ENCODE measurements around the gene PLXNC1.

PLXNC1 gene

DNA sequence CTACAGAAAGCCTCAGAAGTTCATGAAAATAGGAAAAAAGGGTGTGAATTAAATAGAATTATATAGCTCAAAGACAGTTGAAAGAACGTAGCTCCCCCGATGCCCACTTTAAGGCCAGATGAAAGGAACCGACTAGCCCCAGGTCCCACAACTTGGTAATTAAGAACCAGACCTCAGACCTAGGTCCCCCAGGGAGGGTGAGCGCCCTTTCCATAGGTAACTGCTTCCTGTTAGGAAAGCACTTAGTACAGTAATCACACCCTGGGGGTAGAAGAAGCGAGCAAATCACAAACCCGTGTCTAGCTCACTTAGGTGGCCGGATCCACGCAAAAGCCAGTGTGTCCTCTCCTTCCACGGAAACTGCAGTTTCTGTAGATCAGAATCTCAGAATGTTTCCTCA lies 77.1 kb downstream of the PLXNC1 start:
- H3K9me3 ChIP-seq (ENCODE audit: control insufficient read depth, insufficient read depth, low read depth, low read length) = no peaks in the 10 kb centered on the region
- no peak overlapping the region for H3K9ac ChIP-seq (ENCODE audit: low read length)
- H3K4me3 ChIP-seq (ENCODE audit: low read depth, low read length) = no peak overlapping the region
- no peak overlapping the region for H3K27ac ChIP-seq (ENCODE audit: low read depth, low read length)
- H3K27me3 ChIP-seq (ENCODE audit: control insufficient read depth, insufficient read depth, low read length) = no peaks in the 10 kb centered on the region
- no peaks in the 10 kb centered on the region for H3K36me3 ChIP-seq (ENCODE audit: control insufficient read depth, insufficient read depth, low read length)
- H3K4me1 ChIP-seq (ENCODE audit: control insufficient read depth, insufficient read depth, low read length) = 0 out of 2 replicates have a peak, but pooled peaks cover 6% of the 10 kb centered on the region

DNA sequence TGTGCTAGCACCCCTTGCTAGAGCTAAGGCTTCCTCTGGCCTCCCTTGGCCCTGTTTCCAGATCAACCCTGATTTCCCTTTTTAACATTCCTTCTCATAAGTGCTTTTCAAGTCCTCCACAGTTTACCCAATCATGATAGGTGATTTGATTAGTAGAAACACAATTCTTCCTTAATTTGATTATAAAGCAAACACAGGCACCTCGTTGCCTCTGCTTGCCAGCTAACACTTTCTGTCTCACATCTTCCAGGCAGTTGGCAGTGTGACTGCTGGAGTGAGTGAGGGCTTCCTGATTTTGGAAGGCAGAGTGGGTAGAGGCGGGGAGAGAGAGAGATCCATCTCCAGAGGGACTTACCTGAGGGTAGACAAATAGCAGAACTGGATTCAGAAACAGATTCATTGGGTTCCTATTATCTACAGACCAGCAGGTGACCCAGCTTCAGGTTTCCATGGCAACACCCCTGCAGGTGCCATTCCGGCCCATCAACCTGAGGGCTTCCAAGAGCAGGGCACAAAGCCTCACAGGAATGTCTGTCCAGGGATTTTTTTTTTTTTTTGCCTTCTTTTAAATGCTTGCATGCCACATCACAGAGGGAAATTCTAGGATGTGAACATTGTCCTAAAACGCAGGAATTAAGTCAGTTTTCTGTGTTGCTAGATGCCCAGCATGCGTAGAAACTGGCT lies 77.7 kb downstream of the PLXNC1 start:
- H3K9me3 ChIP-seq (ENCODE audit: control insufficient read depth, insufficient read depth, low read depth, low read length) = no peaks in the 10 kb centered on the region
- H3K9ac ChIP-seq (ENCODE audit: low read length) = no peak overlapping the region
- no peak overlapping the region for H3K27ac ChIP-seq (ENCODE audit: low read depth, low read length)
- H3K4me3 ChIP-seq (ENCODE audit: low read depth, low read length) = no peak overlapping the region
- no peaks in the 10 kb centered on the region for H3K27me3 ChIP-seq (ENCODE audit: control insufficient read depth, insufficient read depth, low read length)
- H3K4me1 ChIP-seq (ENCODE audit: control insufficient read depth, insufficient read depth, low read length) = 0 out of 2 replicates have a peak, but pooled peaks cover 6% of the 10 kb centered on the region
- no peaks in the 10 kb centered on the region for H3K36me3 ChIP-seq (ENCODE audit: control insufficient read depth, insufficient read depth, low read length)

DNA sequence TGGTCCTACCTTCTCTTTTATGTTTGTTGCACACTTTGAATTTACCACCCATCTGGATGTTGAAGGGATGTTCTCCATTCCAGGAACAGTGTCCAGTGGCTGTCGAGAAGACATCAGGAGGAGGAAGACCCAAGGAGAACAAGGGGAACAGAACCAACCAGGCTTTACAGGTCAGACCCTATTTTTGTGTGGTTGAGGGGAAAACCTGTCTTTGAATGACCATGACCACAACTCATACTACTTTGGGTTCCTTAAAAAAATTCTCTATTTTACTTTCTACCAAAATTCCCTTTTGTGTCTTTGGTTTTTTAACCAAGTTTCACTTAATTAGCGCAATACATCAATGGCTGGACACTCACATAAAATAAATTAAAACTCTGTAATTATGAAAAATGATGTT lies 78.7 kb downstream of the PLXNC1 start:
- Histone ChIP-seq H3K4me1 (ENCODE audit: control insufficient read depth, insufficient read depth, low read length) (0 out of 2 replicates have a peak, but pooled peaks cover 6% of the 10 kb centered on the region), H3K36me3 (ENCODE audit: control insufficient read depth, insufficient read depth, low read length) (no peaks in the 10 kb centered on the region), H3K4me3 (ENCODE audit: low read depth, low read length) (no peak overlapping the region), H3K9me3 (ENCODE audit: control insufficient read depth, insufficient read depth, low read depth, low read length) (no peaks in the 10 kb centered on the region), H3K27me3 (ENCODE audit: control insufficient read depth, insufficient read depth, low read length) (no peaks in the 10 kb centered on the region), H3K27ac (ENCODE audit: low read depth, low read length) (no peak overlapping the region), H3K9ac (ENCODE audit: low read length) (no peak overlapping the region)

GRCh38 chr12:94228488-94228907 lies 80.1 kb downstream of the PLXNC1 start:
- Histone ChIP-seq H3K27me3 (ENCODE audit: control insufficient read depth, insufficient read depth, low read length) (no peaks in the 10 kb centered on the region), H3K27ac (ENCODE audit: low read depth, low read length) (no peak overlapping the region), H3K4me3 (ENCODE audit: low read depth, low read length) (no peak overlapping the region), H3K9ac (ENCODE audit: low read length) (no peak overlapping the region), H3K4me1 (ENCODE audit: control insufficient read depth, insufficient read depth, low read length) (0 out of 2 replicates have a peak, but pooled peaks cover 6% of the 10 kb centered on the region), H3K9me3 (ENCODE audit: control insufficient read depth, insufficient read depth, low read depth, low read length) (no peaks in the 10 kb centered on the region), H3K36me3 (ENCODE audit: control insufficient read depth, insufficient read depth, low read length) (no peaks in the 10 kb centered on the region)

GRCh38 chr12:94229902-94230301 lies 81.5 kb downstream of the PLXNC1 start:
- H3K27me3 ChIP-seq (ENCODE audit: control insufficient read depth, insufficient read depth, low read length) = no peaks in the 10 kb centered on the region
- H3K4me3 ChIP-seq (ENCODE audit: low read depth, low read length) = no peak overlapping the region
- H3K4me1 ChIP-seq (ENCODE audit: control insufficient read depth, insufficient read depth, low read length) = 0 out of 2 replicates have a peak, but pooled peaks cover 6% of the 10 kb centered on the region
- no peaks in the 10 kb centered on the region for H3K9me3 ChIP-seq (ENCODE audit: control insufficient read depth, insufficient read depth, low read depth, low read length)
- no peak overlapping the region for H3K9ac ChIP-seq (ENCODE audit: low read length)
- H3K27ac ChIP-seq (ENCODE audit: low read depth, low read length) = no peak overlapping the region
- no peaks in the 10 kb centered on the region for H3K36me3 ChIP-seq (ENCODE audit: control insufficient read depth, insufficient read depth, low read length)

DNA sequence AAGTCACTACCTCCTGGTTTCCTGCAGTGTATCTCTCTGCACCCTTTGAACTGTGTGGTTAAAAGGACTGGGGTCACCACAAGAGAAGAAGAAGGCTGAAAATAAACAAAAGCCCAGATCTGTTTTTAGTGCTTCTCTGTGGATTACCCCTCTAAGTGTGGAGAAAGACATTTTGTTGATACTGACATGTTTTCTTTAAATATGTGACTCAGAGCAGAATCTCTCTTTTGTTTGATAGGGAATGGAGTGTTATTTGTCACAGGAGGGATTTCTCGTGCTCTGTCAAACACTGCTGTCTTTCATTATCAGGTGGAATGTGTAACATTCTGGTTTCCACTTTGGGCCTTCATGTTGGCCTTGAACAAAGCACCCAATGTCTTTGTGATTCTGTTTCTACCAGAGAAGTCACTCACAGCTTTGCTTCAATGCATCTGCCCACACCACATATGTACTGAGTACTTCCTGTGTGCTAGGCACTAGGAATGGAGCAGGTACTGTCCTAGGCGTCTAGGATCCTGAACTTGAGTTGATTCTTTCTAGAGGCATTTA lies 82.1 kb downstream of the PLXNC1 start:
- H3K27me3 ChIP-seq (ENCODE audit: control insufficient read depth, insufficient read depth, low read length) = no peaks in the 10 kb centered on the region

DNA sequence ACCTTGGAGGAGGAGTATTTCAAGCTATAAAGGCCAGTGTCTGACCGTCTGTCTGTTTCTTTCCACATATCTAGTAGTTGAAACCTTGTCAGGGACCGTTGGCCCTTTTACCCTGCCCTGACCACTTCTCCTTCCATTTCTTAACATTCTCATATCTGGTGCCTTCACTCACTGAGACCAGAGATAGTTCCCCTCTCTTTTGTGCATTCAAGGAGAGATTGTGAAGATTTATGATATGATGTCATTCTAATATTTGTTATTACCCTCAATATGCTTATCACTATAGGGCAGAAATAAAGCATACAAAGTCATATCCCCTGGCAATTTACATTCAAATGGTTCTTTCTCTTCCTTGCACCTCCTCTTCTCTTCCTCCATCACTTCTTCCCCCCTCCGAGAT lies 83.3 kb downstream of the PLXNC1 start:
- Histone ChIP-seq H3K9ac (ENCODE audit: low read length) (no peak overlapping the region), H3K27me3 (ENCODE audit: control insufficient read depth, insufficient read depth, low read length) (no peaks in the 10 kb centered on the region), H3K36me3 (ENCODE audit: control insufficient read depth, insufficient read depth, low read length) (no peaks in the 10 kb centered on the region), H3K4me1 (ENCODE audit: control insufficient read depth, insufficient read depth, low read length) (no peaks in the 10 kb centered on the region), H3K27ac (ENCODE audit: low read depth, low read length) (no peak overlapping the region), H3K4me3 (ENCODE audit: low read depth, low read length) (no peak overlapping the region), H3K9me3 (ENCODE audit: control insufficient read depth, insufficient read depth, low read depth, low read length) (no peaks in the 10 kb centered on the region)

More for the DNA sequence above, 82.1 kb downstream of the PLXNC1 start:
- H3K4me1 ChIP-seq (ENCODE audit: control insufficient read depth, insufficient read depth, low read length) = 0 out of 2 replicates have a peak, but pooled peaks cover 6% of the 10 kb centered on the region
- no peak overlapping the region for H3K27ac ChIP-seq (ENCODE audit: low read depth, low read length)
- H3K36me3 ChIP-seq (ENCODE audit: control insufficient read depth, insufficient read depth, low read length) = no peaks in the 10 kb centered on the region
- H3K9me3 ChIP-seq (ENCODE audit: control insufficient read depth, insufficient read depth, low read depth, low read length) = no peaks in the 10 kb centered on the region
- H3K9ac ChIP-seq (ENCODE audit: low read length) = no peak overlapping the region
- no peak overlapping the region for H3K4me3 ChIP-seq (ENCODE audit: low read depth, low read length)

- no peaks in the 10 kb centered on the region for H3K27me3 ChIP-seq (ENCODE audit: control insufficient read depth, insufficient read depth, low read length)
- H3K4me1 ChIP-seq (ENCODE audit: control insufficient read depth, insufficient read depth, low read length) = no peaks in the 10 kb centered on the region
- no peak overlapping the region for H3K27ac ChIP-seq (ENCODE audit: low read depth, low read length)
- H3K9ac ChIP-seq (ENCODE audit: low read length) = no peak overlapping the region
- H3K9me3 ChIP-seq (ENCODE audit: control insufficient read depth, insufficient read depth, low read depth, low read length) = no peaks in the 10 kb centered on the region
- no peaks in the 10 kb centered on the region for H3K36me3 ChIP-seq (ENCODE audit: control insufficient read depth, insufficient read depth, low read length)
- no peak overlapping the region for H3K4me3 ChIP-seq (ENCODE audit: low read depth, low read length)
Measured at GRCh38 chr12:94235848-94236247, 87.5 kb downstream of the PLXNC1 start.

DNA sequence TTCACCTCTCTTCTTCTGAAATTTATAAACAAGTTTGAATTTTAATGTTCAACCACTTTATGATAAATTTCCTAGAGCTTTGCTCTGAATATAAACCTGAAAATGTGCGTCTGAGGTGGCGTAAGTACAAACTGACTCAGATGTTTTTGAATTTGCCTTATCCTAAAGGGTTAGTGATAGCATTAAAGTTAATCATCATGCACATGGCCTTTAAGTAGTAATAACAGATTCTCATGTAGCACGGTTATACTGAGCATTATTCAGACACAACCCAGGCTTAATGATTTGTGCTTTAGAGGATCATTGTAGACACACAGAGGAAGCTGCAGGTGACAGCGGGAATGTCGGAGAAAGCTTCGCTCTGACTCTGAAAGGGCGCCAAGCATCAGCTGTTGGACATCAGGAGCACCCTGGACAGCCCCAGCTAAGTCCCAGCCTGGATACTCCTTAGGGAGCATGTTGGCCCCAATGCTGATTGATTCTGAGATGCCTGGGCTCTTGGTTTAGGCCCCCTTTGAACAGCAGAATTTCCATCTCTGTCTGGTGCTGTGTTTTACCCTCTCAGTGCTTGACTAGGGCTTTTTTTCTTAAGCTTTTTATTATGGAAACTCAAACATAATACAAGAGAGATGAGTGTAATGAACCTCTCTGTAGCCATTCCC lies 91.1 kb downstream of the PLXNC1 start:
- Histone ChIP-seq H3K27me3 (ENCODE audit: control insufficient read depth, insufficient read depth, low read length) (no peaks in the 10 kb centered on the region), H3K9me3 (ENCODE audit: control insufficient read depth, insufficient read depth, low read depth, low read length) (no peaks in the 10 kb centered on the region), H3K27ac (ENCODE audit: low read depth, low read length) (no peak overlapping the region), H3K9ac (ENCODE audit: low read length) (no peak overlapping the region), H3K36me3 (ENCODE audit: control insufficient read depth, insufficient read depth, low read length) (no peaks in the 10 kb centered on the region), H3K4me3 (ENCODE audit: low read depth, low read length) (no peak overlapping the region), H3K4me1 (ENCODE audit: control insufficient read depth, insufficient read depth, low read length) (no peaks in the 10 kb centered on the region)

DNA sequence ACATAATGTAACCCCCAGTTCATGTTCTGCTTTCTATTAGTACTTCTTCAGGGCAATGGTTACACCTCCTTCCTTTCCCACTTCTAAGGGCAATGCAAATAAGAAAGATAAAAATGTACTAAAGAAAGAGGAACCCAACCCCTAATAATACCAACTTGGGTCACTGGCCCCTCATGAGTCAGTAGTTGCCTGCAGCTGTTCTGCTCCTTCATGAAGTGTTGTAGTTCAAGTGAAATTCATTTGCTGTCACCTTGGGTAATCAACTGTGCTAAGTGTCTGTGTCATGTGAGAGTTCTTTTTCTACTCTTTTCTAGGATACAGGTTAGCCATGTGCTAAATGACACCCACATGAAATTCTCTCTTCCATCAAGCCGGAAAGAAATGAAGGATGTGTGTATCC lies 91.8 kb downstream of the PLXNC1 start:
- H3K4me3 ChIP-seq (ENCODE audit: low read depth, low read length) = no peak overlapping the region
- H3K9ac ChIP-seq (ENCODE audit: low read length) = no peak overlapping the region
- no peaks in the 10 kb centered on the region for H3K4me1 ChIP-seq (ENCODE audit: control insufficient read depth, insufficient read depth, low read length)
- H3K9me3 ChIP-seq (ENCODE audit: control insufficient read depth, insufficient read depth, low read depth, low read length) = no peaks in the 10 kb centered on the region
- no peak overlapping the region for H3K27ac ChIP-seq (ENCODE audit: low read depth, low read length)
- no peaks in the 10 kb centered on the region for H3K27me3 ChIP-seq (ENCODE audit: control insufficient read depth, insufficient read depth, low read length)
- H3K36me3 ChIP-seq (ENCODE audit: control insufficient read depth, insufficient read depth, low read length) = no peaks in the 10 kb centered on the region

GRCh38 chr12:94242901-94243300 lies 94.5 kb downstream of the PLXNC1 start:
- H3K9ac ChIP-seq (ENCODE audit: low read length) = no peak overlapping the region
- H3K9me3 ChIP-seq (ENCODE audit: control insufficient read depth, insufficient read depth, low read depth, low read length) = no peaks in the 10 kb centered on the region
- no peaks in the 10 kb centered on the region for H3K36me3 ChIP-seq (ENCODE audit: control insufficient read depth, insufficient read depth, low read length)
- no peak overlapping the region for H3K27ac ChIP-seq (ENCODE audit: low read depth, low read length)
- H3K4me3 ChIP-seq (ENCODE audit: low read depth, low read length) = no peak overlapping the region
- no peaks in the 10 kb centered on the region for H3K27me3 ChIP-seq (ENCODE audit: control insufficient read depth, insufficient read depth, low read length)
- peaks cover 13% of the 10 kb centered on the region; the same call in 1 of the 2 replicates for H3K4me1 ChIP-seq (ENCODE audit: control insufficient read depth, insufficient read depth, low read length)
